ENCODE data around the gene CRHR1.
A peak's percentile ranks its signal among the peaks of the same experiment; 100 is the strongest.

Gene CRHR1

GRCh38 chr17:45763182-45763581 lies 20.9 kb upstream of the CRHR1 start:
- no peak overlapping the region for H3K27ac ChIP-seq (ENCODE audit: low read depth, low read length)
- H3K36me3 ChIP-seq (ENCODE audit: insufficient read depth, low read length) = no peaks in the 10 kb centered on the region
- H3K9ac ChIP-seq (ENCODE audit: low read length) = no peak overlapping the region
- H3K4me1 ChIP-seq (ENCODE audit: insufficient read depth, low read length) = no peaks in the 10 kb centered on the region
- H3K4me3 ChIP-seq (ENCODE audit: low read depth in 1 of 2, low read length in 2 of 2) = no peak overlapping the region
- H3K27me3 ChIP-seq (ENCODE audit: control insufficient read depth in 1 of 2, insufficient read depth in 2 of 2, low read length in 2 of 2) = no peaks in the 10 kb centered on the region
- H3K9me3 ChIP-seq (ENCODE audit: low read length) = no peaks in the 10 kb centered on the region

- Histone ChIP-seq H3K9me3 (ENCODE audit: low read length) (no peaks in the 10 kb centered on the region), H3K9ac (ENCODE audit: low read length) (no peak overlapping the region)
These were observed 19.6 kb upstream of the CRHR1 start for GRCh38 chr17:45764479-45764878.

GRCh38 chr17:45768000-45768399 lies 16.1 kb upstream of the CRHR1 start:
- no peak overlapping the region for H3K9ac ChIP-seq (ENCODE audit: low read length)
- no peaks in the 10 kb centered on the region for H3K36me3 ChIP-seq (ENCODE audit: insufficient read depth, low read length)
- H3K4me1 ChIP-seq (ENCODE audit: insufficient read depth, low read length) = no peaks in the 10 kb centered on the region
- no peak overlapping the region for H3K4me3 ChIP-seq (ENCODE audit: low read depth in 1 of 2, low read length in 2 of 2)
- no peak overlapping the region for H3K27ac ChIP-seq (ENCODE audit: low read depth, low read length)
- H3K27me3 ChIP-seq (ENCODE audit: control insufficient read depth in 1 of 2, insufficient read depth in 2 of 2, low read length in 2 of 2) = no peaks in the 10 kb centered on the region
- no peaks in the 10 kb centered on the region for H3K9me3 ChIP-seq (ENCODE audit: low read length)

More at GRCh38 chr17:45764479-45764878, 19.6 kb upstream of the CRHR1 start:
- Histone ChIP-seq H3K27me3 (ENCODE audit: control insufficient read depth in 1 of 2, insufficient read depth in 2 of 2, low read length in 2 of 2) (no peaks in the 10 kb centered on the region), H3K4me3 (ENCODE audit: low read depth in 1 of 2, low read length in 2 of 2) (no peak overlapping the region), H3K27ac (ENCODE audit: low read depth, low read length) (no peak overlapping the region), H3K4me1 (ENCODE audit: insufficient read depth, low read length) (no peaks in the 10 kb centered on the region), H3K36me3 (ENCODE audit: insufficient read depth, low read length) (no peaks in the 10 kb centered on the region)

GRCh38 chr17:45770632-45771270 lies 13.4 kb upstream of the CRHR1 start:
- H3K9me3 ChIP-seq (ENCODE audit: low read length) = no peaks in the 10 kb centered on the region
- no peak overlapping the region for H3K4me3 ChIP-seq (ENCODE audit: low read depth in 1 of 2, low read length in 2 of 2)
- H3K9ac ChIP-seq (ENCODE audit: low read length) = no peak overlapping the region
- no peaks in the 10 kb centered on the region for H3K4me1 ChIP-seq (ENCODE audit: insufficient read depth, low read length)
- H3K36me3 ChIP-seq (ENCODE audit: insufficient read depth, low read length) = no peaks in the 10 kb centered on the region
- H3K27ac ChIP-seq (ENCODE audit: low read depth, low read length) = no peak overlapping the region
- peaks cover 0 to 12% of the 10 kb centered on the region in 2 donors for H3K27me3 ChIP-seq (ENCODE audit: control insufficient read depth in 1 of 2, insufficient read depth in 2 of 2, low read length in 2 of 2)

DNA sequence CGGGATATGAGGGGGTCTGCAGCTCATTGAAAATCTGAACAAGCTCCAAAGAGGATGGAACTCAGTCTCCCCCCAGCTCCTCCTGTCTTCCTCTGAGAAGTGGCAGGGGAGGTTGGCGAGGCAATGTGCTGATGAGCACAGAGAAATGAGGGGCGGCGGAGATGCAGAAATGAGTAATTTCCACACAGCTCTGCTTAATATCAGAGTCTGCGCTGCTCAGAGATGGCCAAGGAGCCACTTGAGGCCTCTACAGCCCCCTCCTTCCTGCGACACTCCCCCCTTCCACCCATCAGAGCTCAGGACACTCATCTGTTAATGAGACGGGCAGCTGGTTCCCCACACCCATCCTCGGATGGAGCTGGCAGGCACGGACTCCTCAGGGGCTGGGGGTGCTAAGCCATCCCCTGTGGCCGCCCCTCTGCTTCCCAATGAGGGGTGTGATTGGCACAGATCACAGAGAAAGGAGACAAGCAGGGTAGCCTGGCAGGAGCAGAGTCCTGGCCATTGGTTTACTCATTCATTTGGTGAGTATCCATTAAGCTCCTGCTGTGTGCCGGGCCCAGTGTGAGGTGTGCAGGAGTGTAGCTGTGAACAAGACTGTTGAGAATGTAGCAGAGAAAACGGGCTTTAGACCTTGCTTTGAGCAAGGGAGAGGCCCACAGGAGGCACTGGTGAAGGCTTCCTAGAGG lies 12.7 kb upstream of the CRHR1 start:
- H3K4me1 ChIP-seq (ENCODE audit: insufficient read depth, low read length) = no peaks in the 10 kb centered on the region
- H3K27ac ChIP-seq (ENCODE audit: low read depth, low read length) = no peak overlapping the region
- no peaks in the 10 kb centered on the region for H3K36me3 ChIP-seq (ENCODE audit: insufficient read depth, low read length)
- H3K4me3 ChIP-seq (ENCODE audit: low read depth in 1 of 2, low read length in 2 of 2) = no peak overlapping the region
- peaks cover 0 to 12% of the 10 kb centered on the region in 2 donors for H3K27me3 ChIP-seq (ENCODE audit: control insufficient read depth in 1 of 2, insufficient read depth in 2 of 2, low read length in 2 of 2)
- no peak overlapping the region for H3K9ac ChIP-seq (ENCODE audit: low read length)
- no peaks in the 10 kb centered on the region for H3K9me3 ChIP-seq (ENCODE audit: low read length)

GRCh38 chr17:45775148-45775547 lies 9.0 kb upstream of the CRHR1 start:
- Histone ChIP-seq H3K36me3 (ENCODE audit: insufficient read depth, low read length) (no peaks in the 10 kb centered on the region), H3K4me3 (ENCODE audit: low read depth in 1 of 2, low read length in 2 of 2) (no peak overlapping the region), H3K27me3 (ENCODE audit: control insufficient read depth in 1 of 2, insufficient read depth in 2 of 2, low read length in 2 of 2) (peaks cover 0 to 12% of the 10 kb centered on the region in 2 donors), H3K27ac (ENCODE audit: low read depth, low read length) (no peak overlapping the region), H3K4me1 (ENCODE audit: insufficient read depth, low read length) (no peaks in the 10 kb centered on the region), H3K9me3 (ENCODE audit: low read length) (no peaks in the 10 kb centered on the region), H3K9ac (ENCODE audit: low read length) (no peak overlapping the region)

GRCh38 chr17:45775576-45776011 lies 8.5 kb upstream of the CRHR1 start:
- Histone ChIP-seq H3K9me3 (ENCODE audit: low read length) (no peaks in the 10 kb centered on the region), H3K36me3 (ENCODE audit: insufficient read depth, low read length) (no peaks in the 10 kb centered on the region), H3K27ac (ENCODE audit: low read depth, low read length) (no peak overlapping the region), H3K27me3 (ENCODE audit: control insufficient read depth in 1 of 2, insufficient read depth in 2 of 2, low read length in 2 of 2) (peaks cover 0 to 12% of the 10 kb centered on the region in 2 donors), H3K4me1 (ENCODE audit: insufficient read depth, low read length) (no peaks in the 10 kb centered on the region), H3K9ac (ENCODE audit: low read length) (no peak overlapping the region), H3K4me3 (ENCODE audit: low read depth in 1 of 2, low read length in 2 of 2) (no peak overlapping the region)

DNA sequence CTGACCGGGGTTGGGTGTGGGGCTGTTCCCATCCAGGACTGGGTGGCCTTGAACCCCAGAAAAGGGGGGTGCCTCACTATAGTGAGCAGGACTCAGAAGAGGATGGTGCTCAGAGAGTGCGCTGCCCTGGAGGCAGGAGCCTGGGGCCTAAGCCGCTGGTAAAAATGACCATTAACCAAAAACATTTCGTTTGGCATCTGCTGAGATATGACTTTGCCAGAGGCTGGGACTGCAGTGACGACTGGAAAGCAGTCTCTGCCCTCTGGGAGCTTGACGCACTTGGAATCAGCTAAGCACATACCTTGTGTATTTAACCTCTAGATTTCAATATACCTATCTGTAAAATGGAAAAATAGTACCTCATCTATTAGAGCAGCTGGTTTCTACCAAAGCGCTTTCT lies 7.2 kb upstream of the CRHR1 start:
- Histone ChIP-seq H3K36me3 (ENCODE audit: insufficient read depth, low read length) (no peaks in the 10 kb centered on the region), H3K9me3 (ENCODE audit: low read length) (no peaks in the 10 kb centered on the region), H3K27ac (ENCODE audit: low read depth, low read length) (no peak overlapping the region), H3K4me1 (ENCODE audit: insufficient read depth, low read length) (no peaks in the 10 kb centered on the region), H3K9ac (ENCODE audit: low read length) (no peak overlapping the region), H3K27me3 (ENCODE audit: control insufficient read depth in 1 of 2, insufficient read depth in 2 of 2, low read length in 2 of 2) (peaks cover 0 to 18% of the 10 kb centered on the region in 2 donors), H3K4me3 (ENCODE audit: low read depth in 1 of 2, low read length in 2 of 2) (no peak overlapping the region)

DNA sequence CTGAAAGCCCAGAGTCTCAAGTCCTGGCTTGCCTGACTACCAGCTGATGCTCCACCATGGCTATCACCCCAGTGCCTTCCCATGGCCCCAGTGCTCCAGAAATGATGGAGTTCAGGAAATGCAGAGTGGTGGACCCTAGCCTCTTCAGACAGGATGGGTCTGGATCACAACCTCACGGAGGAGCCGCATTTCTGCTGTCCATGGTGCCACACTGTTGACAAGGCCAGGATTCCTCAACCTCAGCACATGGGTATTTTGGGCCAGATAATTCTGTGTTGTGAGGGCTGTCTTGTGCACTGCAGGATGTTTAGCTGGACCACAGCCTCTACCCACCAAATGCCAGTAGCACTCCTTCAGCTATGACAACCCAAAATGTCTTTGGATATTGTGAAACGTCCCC lies 6.7 kb upstream of the CRHR1 start:
- H3K4me1 ChIP-seq (ENCODE audit: insufficient read depth, low read length) = no peaks in the 10 kb centered on the region
- H3K9ac ChIP-seq (ENCODE audit: low read length) = no peak overlapping the region
- H3K27ac ChIP-seq (ENCODE audit: low read depth, low read length) = no peak overlapping the region
- no peaks in the 10 kb centered on the region for H3K36me3 ChIP-seq (ENCODE audit: insufficient read depth, low read length)
- H3K9me3 ChIP-seq (ENCODE audit: low read length) = no peaks in the 10 kb centered on the region
- no peak overlapping the region for H3K4me3 ChIP-seq (ENCODE audit: low read depth in 1 of 2, low read length in 2 of 2)
- H3K27me3 ChIP-seq (ENCODE audit: control insufficient read depth in 1 of 2, insufficient read depth in 2 of 2, low read length in 2 of 2) = peaks cover 0 to 18% of the 10 kb centered on the region in 2 donors

DNA sequence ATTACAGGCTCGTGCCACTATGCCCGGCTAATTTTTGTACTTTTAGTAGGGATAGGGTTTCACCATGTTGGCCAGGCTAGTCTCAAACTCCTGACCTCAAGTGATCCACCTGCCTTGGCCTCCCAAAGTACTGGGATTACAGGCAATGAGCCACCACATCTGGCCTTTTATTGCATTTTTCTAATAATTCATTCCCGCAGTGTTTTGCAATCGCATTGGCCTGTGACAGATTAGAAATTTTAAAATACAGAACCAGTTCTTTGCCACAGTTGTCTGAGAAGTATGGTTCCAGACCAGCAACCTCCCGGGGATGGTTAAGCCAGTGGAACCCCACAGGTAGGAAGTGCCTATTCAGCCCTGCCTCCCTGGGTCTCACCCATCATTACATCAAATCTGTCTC lies 3.2 kb upstream of the CRHR1 start:
- H3K4me3 ChIP-seq (ENCODE audit: low read depth in 1 of 2, low read length in 2 of 2) = no peak overlapping the region
- no peaks in the 10 kb centered on the region for H3K9me3 ChIP-seq (ENCODE audit: low read length)
- H3K27me3 ChIP-seq (ENCODE audit: control insufficient read depth in 1 of 2, insufficient read depth in 2 of 2, low read length in 2 of 2) = peaks cover 0 to 38% of the 10 kb centered on the region in 2 donors
- H3K4me1 ChIP-seq (ENCODE audit: insufficient read depth, low read length) = no peaks in the 10 kb centered on the region
- no peak overlapping the region for H3K9ac ChIP-seq (ENCODE audit: low read length)
- H3K36me3 ChIP-seq (ENCODE audit: insufficient read depth, low read length) = no peaks in the 10 kb centered on the region
- no peak overlapping the region for H3K27ac ChIP-seq (ENCODE audit: low read depth, low read length)

DNA sequence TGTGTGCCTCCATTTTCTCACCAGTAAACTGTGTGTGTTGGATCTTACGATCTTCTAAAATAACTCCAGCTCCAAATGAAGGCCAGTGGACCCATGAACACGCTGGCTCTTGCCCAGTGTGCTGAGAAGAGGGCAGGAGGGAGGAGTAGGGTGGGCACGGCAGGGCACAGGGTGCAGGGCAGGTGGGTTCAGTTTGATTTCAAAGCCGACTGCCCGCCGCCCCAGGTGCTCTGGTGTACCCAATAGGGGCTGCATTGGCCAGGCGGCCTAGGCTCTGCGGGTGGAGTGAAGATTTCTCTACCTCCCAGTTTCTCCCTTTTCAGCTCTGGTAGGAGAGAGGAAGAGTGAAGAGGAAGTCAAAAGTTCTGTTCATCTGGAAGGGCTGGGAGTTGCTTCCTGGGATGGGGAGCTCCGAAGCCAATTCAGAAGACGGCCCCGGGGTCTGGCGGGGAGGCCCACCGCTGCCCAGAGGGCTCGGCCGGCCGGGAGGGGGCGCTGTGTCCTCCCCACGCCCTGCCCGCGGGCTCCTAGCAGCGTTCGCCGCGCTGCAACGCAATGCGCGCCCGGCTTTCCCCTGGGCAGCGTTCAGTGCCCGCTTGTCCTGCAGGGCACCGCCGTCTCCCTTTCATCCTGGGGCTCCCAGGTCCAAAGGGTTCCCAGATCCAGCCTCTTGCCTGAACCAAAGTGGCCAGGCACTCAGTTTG lies 1.1 kb upstream of the CRHR1 start:
- Histone ChIP-seq H3K36me3 (ENCODE audit: insufficient read depth, low read length) (no peaks in the 10 kb centered on the region), H3K4me3 (ENCODE audit: low read depth in 1 of 2, low read length in 2 of 2) (peak overlapping the region in 1 of 2 donors; percentile 38), H3K27ac (ENCODE audit: low read depth, low read length) (no peak overlapping the region), H3K9me3 (ENCODE audit: low read length) (no peaks in the 10 kb centered on the region), H3K9ac (ENCODE audit: low read length) (no peak overlapping the region), H3K4me1 (ENCODE audit: insufficient read depth, low read length) (no peaks in the 10 kb centered on the region), H3K27me3 (ENCODE audit: control insufficient read depth in 1 of 2, insufficient read depth in 2 of 2, low read length in 2 of 2) (peaks cover 0 to 38% of the 10 kb centered on the region in 2 donors)

All from muscle layer of colon (tissue), 2 donors.